Ishikawa (cell line): ENCODE data around the gene SEMA4A.

Source experiments
- CEBPB ChIP-seq: IDR thresholded peaks from 2 replicates; pipeline ENCODE4 v1.6.1; 2012
- EP300 ChIP-seq: IDR thresholded peaks from 2 replicates; pipeline ENCODE4 v1.6.1; 2012; ENCODE audit warnings: borderline replicate concordance
- FOXM1 ChIP-seq: IDR thresholded peaks from 2 replicates; pipeline ENCODE4 v1.6.1; 2012; ENCODE audit warnings: low read depth, borderline replicate concordance
- MAX ChIP-seq: IDR thresholded peaks from 2 replicates; pipeline ENCODE4 v1.6.1; 2012
- NFIC ChIP-seq: IDR thresholded peaks from 2 replicates; pipeline ENCODE4 v1.6.1; 2012
- REST ChIP-seq: IDR thresholded peaks from 2 replicates; pipeline ENCODE4 v1.6.1; 2012; ENCODE audit warnings: low read depth, mild to moderate bottlenecking
- TAF1 ChIP-seq: IDR thresholded peaks from 2 replicates; pipeline ENCODE4 v1.6.1; 2012; ENCODE audit warnings: low read depth, mild to moderate bottlenecking
- TCF12 ChIP-seq: IDR thresholded peaks from 2 replicates; pipeline ENCODE4 v1.6.1; 2012; ENCODE audit warnings: low read depth
- YY1 ChIP-seq: IDR thresholded peaks from 2 replicates; pipeline ENCODE4 v1.6.1; 2012; ENCODE audit warnings: low read depth

GRCh38 chr1:156194300-156194652 is 40.9 kb downstream of the SEMA4A start:
- TF ChIP-seq EP300 (no peak), NFIC (no peak), TAF1 (no peak), CEBPB (no peak), FOXM1 (no peak), REST (no peak), MAX (no peak), YY1 (no peak), TCF12 (no peak)
